ENCODE results near the gene COL6A1.

Gene COL6A1

GRCh38 chr21:45981151-45982091 is at the start of gene COL6A1:
Gene COL6A1, plus strand, starts transcription at chr21:45981770. Its CDS starts 81 bp downstream, at chr21:45981851.
- DNase-seq (ENCODE audit: insufficient read length, low spot score) (peak; percentile 98), FAIRE-seq (no peak)

GRCh38 chr21:45932922-45933502 is 48.6 kb upstream of the COL6A1 start:
- no peak for FAIRE-seq
- TF ChIP-seq POLR2A (IDR thresholded peaks at IDR 0.05; ENCODE audit: low read depth, low read length): no peak
- no peak for DNase-seq (ENCODE audit: insufficient read length, low spot score)

More at GRCh38 chr21:45981151-45982091, at the start of gene COL6A1:
- peak; percentile 97 for TF ChIP-seq POLR2A (IDR thresholded peaks at IDR 0.05; ENCODE audit: low read depth, low read length)

GRCh38 chr21:45934085-45934484 is 47.5 kb upstream of the COL6A1 start:
- TF ChIP-seq POLR2A (IDR thresholded peaks at IDR 0.05; ENCODE audit: low read depth, low read length): no peak
- DNase-seq (ENCODE audit: insufficient read length, low spot score) (no peak), FAIRE-seq (no peak)

GRCh38 chr21:45934554-45934953 is 47.0 kb upstream of the COL6A1 start:
- FAIRE-seq (no peak), DNase-seq (ENCODE audit: insufficient read length, low spot score) (no peak)
- TF ChIP-seq POLR2A (IDR thresholded peaks at IDR 0.05; ENCODE audit: low read depth, low read length): no peak

- TF ChIP-seq POLR2A (IDR thresholded peaks at IDR 0.05; ENCODE audit: low read depth, low read length): no peak
- DNase-seq (ENCODE audit: insufficient read length, low spot score): no peak
Observed at GRCh38 chr21:45935628-45936027, 45.9 kb upstream of the COL6A1 start.

GRCh38 chr21:45937721-45938452 is 43.7 kb upstream of the COL6A1 start:
- no peak for TF ChIP-seq POLR2A (IDR thresholded peaks at IDR 0.05; ENCODE audit: low read depth, low read length)
- DNase-seq (ENCODE audit: insufficient read length, low spot score) (no peak), FAIRE-seq (no peak)

More at GRCh38 chr21:45935628-45936027, 45.9 kb upstream of the COL6A1 start:
- no peak for FAIRE-seq

- FAIRE-seq (no peak), DNase-seq (ENCODE audit: insufficient read length, low spot score) (no peak)
- no peak for TF ChIP-seq POLR2A (IDR thresholded peaks at IDR 0.05; ENCODE audit: low read depth, low read length)
Observed at GRCh38 chr21:45938453-45938755, 43.2 kb upstream of the COL6A1 start.

- FAIRE-seq: no peak
- TF ChIP-seq POLR2A (IDR thresholded peaks at IDR 0.05; ENCODE audit: low read depth, low read length): no peak
- no peak for DNase-seq (ENCODE audit: insufficient read length, low spot score)
Observed at GRCh38 chr21:45938811-45939520, 42.6 kb upstream of the COL6A1 start.

- DNase-seq (ENCODE audit: insufficient read length, low spot score): no peak
- FAIRE-seq: no peak
Observed at GRCh38 chr21:45939521-45940045, 42.0 kb upstream of the COL6A1 start.

GRCh38 chr21:45940091-45940490 is 41.5 kb upstream of the COL6A1 start:
- no peak for TF ChIP-seq POLR2A (IDR thresholded peaks at IDR 0.05; ENCODE audit: low read depth, low read length)
- FAIRE-seq: no peak
- no peak for DNase-seq (ENCODE audit: insufficient read length, low spot score)

More at GRCh38 chr21:45939521-45940045, 42.0 kb upstream of the COL6A1 start:
- no peak for TF ChIP-seq POLR2A (IDR thresholded peaks at IDR 0.05; ENCODE audit: low read depth, low read length)

- DNase-seq (ENCODE audit: insufficient read length, low spot score): no peak
- FAIRE-seq: no peak
- TF ChIP-seq POLR2A (IDR thresholded peaks at IDR 0.05; ENCODE audit: low read depth, low read length): no peak
Observed at GRCh38 chr21:45940621-45941337, 40.8 kb upstream of the COL6A1 start.

- no peak for TF ChIP-seq POLR2A (IDR thresholded peaks at IDR 0.05; ENCODE audit: low read depth, low read length)
- FAIRE-seq (no peak), DNase-seq (ENCODE audit: insufficient read length, low spot score) (no peak)
Observed at GRCh38 chr21:45941338-45941710, 40.2 kb upstream of the COL6A1 start.
